Measurements from ENCODE around the gene UNC50. TPM values are rescaled to one million over a fixed set of nuclear protein-coding genes. Genes with fewer than 3 reads are reported as not detected.
"Not testable (repeated sequence)": the region's sequence is repeated elsewhere in the genome, so short reads cannot be mapped to it uniquely, and the experiment has no call there.

UNC50 gene
- total RNA-seq, 1 experiment from 2014 or later = 108 TPM

DNA sequence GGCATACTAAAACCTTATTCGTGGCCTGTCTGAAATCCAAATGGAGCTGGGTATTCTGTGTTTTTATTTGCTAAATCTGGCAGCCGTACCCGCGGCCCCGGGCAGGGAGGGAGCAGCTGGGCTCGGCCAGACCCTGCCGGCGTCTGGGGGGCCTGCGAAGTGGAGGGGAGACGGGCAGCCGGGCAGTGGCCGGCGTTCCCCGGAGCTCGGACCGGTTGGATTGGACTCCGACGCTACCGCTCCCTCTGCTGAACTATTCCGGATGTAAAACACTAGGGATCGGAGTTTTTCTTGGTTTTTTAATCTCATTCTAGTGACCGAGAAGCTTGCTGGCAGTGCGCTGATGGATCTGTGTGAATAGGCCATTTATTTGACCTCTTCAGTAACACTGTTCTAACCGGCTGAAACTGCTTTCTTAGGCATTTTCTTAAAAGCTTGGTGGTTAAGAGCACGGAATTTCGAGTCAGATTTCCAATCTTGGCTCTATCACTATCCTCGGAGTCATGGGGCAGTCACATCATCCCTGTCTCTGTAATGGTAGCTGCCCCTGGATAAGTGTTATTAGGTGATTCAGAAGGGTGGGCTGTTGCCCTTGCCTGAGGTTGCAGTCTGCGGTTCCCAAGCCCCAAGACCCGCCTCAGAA is 694 bp downstream of the UNC50 start:
- DNase-seq (ENCODE audit: low read depth) = peak; percentile 35

DNA sequence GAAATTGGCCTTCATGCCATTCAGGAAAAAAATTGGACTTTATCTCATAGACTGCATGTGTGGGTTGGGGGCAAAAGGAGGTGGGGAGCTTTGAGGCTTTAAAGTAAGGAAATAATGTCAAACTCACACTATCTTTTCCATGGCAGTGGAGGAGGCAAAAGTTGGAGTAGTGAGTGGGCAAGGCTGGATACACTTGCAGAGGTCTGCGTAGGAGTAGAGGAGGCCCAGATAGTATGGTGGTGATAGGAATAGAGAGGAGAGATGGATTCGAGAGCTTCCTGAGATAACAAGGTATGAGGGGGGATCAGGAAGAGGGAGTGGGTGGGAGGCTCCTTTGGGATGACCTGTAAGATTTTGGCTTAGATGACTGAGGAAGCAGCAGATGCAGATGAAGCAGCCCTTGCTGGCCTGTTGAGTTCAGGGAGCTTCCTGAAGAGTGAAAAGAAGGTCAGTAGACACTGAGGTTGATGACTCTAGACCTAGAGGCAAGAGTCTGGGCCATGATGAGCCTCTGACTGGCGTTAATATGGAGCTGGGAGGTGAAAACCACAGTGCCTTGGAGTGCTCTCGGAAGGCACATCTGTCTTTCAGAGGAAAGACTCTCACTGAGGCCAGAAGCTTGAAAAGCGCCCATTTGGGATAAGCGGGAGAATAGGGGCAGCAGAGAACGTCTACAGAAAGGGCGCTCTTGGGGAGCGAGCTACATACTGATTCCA is 5.8 kb downstream of the UNC50 start:
- DNase-seq (ENCODE audit: low read depth) = no peak

DNA sequence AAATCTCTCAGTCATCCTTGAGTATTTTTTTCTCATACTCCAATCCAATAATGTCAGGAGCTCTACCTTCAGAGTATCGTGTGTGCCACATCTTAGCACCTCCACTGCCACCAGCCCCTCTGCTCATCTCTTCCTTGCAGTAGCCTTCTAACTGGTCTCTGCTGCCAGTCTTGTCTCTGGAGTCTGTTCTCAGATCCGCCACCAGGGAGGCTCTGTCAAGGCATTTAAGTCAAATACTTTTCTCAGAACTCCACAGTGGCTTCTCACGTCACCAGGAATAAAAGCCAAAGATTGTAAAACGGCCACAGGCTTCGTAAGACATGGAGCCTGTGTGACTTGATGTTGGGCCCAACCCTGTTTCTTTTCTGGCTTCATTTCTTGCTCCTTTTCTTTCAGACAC is 7.1 kb downstream of the UNC50 start:
- no peak for DNase-seq (ENCODE audit: low read depth)

DNA sequence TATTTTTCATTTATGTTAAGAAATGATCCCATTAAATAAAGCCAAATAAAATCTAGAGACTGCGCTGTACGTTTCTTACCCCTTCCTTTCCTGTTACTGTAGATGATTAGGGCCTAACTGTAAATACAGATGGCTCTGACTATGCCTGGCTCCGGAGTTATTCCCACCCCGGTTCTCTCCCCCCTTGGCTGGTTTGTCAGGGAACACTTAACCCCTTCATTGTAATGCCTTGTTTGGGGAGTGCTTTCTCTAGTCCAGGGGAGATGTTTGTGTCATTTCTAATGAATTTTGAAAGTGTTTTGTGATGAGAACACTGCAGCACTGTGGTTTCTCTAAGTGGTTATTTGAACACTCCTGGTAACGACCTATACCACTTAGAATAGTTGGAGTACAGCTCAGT is 8.8 kb downstream of the UNC50 start:
- no peak for DNase-seq (ENCODE audit: low read depth)

DNA sequence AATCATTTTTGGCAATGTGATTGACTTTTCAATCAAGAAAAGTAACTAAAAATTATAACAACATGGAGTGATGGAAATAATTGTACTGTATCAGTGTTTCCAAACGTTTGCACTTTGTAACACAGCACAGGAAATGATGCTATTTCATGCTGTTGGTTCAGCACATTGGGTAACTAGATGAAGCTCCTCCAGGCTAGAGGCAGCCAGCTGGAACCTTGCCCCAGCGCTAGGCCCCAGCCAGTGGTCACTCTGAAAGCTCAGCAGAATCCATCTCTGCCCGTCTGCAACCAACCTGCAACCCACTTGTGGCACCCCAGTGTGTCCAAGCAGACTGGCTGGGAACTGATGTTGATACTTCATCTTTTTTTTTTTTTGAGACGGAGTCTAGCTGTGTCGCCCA is 15.3 kb downstream of the UNC50 start:
- no peak for DNase-seq (ENCODE audit: low read depth)

DNA sequence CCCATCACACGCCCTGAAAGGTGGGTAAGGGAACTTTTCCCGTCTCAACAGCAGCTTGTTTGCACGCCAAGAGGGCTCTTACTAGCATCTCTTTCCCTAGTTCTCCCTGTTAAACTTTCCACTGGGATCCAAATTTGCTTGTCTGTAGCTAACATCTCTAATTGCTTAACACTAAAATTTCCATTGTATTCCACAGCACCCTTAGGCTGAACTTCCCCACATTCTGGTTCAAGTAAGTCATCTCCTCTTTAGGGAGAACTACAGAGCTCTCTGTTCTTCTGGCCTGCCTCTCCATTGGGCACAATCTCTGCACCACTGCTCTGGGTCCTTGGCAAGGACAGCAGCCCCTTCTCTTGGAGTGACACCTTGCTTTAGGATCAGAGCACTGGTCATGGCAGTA is 24.0 kb downstream of the UNC50 start:
- no peak for DNase-seq (ENCODE audit: low read depth)

DNA sequence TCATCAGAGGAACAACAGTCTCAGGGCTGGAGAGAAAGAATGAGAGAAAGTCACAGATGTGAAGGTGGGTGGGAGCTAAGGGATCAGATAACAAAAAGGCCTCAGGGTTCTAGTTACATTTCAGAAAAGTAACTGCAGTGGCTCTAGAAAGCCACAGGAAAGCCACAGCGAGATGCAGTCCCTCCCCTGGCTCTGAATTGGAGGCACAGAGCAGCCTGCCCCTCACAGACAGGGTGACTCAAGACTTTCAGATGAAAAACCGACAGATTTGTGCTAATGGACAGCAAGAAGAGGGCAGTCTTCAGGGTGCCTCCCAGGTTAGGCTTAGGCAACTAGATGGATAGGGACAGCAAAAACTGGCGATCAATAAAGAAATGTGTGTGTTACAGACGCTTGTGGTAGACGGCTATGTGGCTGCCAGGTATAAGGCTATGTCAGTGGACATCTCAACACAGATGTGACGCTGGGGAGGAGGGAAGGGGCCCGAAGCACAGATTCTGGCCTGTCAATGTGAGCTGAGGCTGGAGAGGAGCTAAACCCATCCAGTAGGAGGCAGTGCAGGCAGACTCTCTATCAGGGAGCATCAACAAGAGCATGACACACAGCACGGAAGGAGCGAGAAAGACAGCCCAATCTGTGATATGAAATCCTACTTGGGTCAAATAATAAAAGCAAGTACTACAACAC is 26.2 kb downstream of the UNC50 start:
- peak; percentile 30 for DNase-seq (ENCODE audit: low read depth)

DNA sequence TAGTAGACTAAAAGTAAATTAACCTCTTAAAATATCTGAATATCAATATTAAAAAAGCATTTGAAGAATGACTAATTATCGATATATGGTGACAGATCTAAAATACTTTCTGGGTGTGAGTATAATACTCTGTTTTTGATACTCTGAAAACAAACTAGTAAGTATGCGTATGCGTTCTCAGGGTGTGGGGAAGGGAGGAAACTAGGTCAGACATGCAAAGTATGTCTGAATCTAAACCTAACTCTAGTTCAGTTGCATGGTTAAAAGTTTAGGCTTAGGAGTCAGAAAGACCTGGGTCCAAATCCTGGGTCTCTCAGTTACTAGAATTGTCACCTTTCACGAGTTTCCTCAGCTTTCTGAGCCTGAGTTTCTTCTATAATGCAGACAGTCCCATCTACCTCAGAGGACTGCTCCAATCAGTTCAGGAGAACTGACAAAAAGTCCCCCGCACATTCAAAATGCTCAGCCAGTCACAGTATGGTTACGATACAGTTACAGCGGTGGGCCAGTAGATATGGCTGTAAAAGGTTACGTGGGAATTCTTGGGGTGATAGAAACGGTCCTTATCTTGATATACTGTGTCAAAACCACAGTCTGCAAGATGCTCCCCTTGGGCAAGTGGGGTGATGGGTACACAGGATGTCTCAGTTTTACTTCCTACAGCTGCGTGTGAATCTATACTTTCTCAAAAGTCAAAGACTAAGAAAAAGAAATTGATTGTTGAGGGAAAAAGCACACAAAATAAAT is 29.2 kb downstream of the UNC50 start:
- no peak for DNase-seq (ENCODE audit: low read depth)

DNA sequence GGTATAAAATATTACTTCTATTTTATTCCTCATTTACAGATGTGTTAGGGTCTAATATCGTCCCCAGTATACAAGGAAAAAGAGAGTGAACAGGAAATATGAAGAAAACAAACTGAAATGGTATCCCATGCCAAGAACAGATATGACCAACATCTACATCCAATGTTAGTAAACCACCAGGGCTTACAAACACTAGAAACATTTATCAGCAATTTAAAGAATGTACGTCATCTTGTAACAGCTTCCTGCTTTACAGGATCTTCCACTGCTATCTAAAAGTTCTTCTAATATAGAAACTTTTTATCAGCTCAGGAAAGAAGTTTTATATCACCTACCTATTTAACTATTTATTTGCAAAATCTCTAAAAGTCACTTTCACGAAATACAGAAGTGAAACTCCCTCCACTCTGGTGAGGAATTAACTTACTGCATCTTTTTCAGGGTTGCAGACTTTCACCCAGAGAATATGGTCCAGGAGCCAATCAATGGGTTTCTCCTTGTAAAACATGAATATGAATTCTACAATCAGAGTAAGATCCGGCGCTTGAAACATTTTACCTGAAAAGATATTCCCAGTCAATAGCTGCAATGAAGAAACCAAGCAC is 35.2 kb downstream of the UNC50 start:
- no peak for DNase-seq (ENCODE audit: low read depth)

DNA sequence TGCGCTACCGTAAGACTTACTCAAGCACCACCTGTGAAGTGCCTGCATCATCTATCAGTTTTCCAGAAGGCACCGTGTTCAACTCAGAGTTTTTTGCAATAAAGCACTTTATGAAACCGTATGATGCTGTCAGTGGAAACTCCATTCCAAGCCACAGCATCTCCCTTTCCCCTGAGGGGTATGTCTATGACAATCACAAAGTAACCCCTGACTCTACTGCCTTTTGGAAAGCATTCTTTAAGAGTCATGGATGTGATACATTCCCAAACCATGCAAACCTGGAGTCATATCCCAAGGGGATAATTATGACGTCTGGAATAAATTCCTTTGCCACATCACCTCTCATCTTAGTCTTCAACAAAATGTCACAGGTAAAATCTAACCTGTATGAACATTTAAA is 39.2 kb downstream of the UNC50 start:
- DNase-seq (ENCODE audit: low read depth) = no peak

DNA sequence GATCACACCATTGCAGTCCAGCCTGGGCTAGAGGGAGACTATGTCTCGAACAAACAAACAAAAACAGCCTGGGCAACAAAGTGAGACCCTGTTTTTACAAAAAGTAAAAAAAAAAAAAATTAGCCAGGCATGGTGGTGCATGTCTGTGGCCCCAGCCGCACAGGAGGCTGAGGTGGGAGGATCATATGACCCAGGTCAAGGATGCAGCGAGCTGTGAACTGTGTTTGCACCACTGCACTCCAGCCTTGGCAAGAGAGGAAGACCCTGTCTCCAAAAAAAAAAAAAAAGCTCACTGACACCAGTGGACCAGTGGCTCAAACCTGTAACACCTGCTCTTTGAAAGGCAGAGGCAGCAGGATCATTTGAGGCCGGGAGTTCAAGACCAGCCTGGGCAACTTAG is 40.1 kb downstream of the UNC50 start:
- DNase-seq (ENCODE audit: low read depth) = no peak

DNA sequence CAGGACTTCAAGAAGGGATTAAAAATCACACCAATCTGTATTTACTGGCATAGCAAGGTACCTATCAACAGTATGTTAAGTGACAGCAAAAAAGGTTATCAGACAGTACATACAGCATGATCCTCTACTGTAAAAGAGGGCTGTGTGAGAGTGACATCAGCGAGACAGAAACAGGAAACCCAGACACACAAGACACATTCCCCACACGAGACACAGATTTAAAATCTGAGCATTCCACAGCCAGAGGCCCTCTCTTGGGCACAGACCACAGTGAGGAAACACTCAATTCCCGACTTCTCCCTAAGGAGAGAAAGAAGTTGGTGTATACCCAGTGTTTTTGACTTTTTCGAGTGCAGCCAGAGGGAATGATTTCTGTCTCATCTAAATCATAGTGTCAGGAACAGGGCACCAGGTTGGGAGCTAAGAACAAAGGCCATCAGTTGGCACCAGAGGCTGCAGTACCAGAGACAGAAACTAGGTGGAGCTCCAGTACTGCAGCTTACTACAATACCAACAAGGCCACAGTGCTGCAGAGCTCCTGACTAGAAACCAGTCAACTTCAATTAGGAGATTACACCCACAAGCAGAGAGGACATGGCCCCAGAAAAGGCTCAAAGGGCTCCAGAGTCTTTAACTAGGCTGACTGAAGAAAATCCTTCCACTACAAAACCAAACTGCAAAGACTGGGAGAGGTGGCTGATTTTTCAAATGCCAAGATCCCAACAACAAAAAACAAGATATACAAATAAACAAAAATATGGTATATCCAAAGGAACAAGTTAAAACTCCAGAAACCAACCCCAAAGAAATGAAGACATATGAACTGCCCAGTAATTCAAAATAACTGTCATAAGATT is 41.0 kb downstream of the UNC50 start:
- peak; percentile 66 for DNase-seq (ENCODE audit: low read depth)

DNA sequence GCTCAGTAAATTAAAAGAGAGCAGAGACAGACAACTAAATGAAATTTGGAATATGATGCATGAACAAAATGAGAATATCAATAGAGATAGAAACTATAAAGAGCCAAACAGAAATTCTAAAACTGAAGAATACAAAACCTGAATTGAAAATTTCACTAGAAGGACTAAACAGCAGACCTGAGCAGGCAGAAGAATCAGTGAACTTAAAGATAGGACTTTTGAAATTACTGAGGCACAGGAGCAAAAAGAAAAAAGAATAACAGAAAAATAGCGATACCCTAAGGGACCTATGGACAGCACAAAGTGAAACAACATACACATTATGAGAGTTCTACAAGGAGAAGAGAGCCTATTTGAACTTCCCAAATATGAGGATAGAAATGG is 41.6 kb downstream of the UNC50 start:
- no peak for DNase-seq (ENCODE audit: low read depth)

DNA sequence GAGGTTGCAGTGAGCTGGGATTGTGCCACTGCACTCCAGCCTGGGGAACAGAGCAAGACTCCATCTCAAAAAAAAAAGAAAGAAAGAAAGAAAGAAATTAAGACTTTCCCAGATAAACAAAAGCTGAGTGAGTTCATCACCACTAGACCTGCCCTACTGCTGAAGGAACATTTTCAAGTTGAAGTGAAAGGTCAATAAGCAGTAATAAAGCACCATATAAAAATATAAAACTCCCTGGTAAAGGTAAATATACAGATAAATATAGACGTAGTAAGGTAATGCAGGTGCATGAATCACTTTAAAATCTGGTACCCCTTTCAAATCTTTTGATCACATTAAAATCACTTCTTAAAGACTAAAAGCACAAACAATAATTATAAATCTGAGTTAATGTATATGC is 42.6 kb downstream of the UNC50 start:
- DNase-seq (ENCODE audit: low read depth) = no peak

DNA sequence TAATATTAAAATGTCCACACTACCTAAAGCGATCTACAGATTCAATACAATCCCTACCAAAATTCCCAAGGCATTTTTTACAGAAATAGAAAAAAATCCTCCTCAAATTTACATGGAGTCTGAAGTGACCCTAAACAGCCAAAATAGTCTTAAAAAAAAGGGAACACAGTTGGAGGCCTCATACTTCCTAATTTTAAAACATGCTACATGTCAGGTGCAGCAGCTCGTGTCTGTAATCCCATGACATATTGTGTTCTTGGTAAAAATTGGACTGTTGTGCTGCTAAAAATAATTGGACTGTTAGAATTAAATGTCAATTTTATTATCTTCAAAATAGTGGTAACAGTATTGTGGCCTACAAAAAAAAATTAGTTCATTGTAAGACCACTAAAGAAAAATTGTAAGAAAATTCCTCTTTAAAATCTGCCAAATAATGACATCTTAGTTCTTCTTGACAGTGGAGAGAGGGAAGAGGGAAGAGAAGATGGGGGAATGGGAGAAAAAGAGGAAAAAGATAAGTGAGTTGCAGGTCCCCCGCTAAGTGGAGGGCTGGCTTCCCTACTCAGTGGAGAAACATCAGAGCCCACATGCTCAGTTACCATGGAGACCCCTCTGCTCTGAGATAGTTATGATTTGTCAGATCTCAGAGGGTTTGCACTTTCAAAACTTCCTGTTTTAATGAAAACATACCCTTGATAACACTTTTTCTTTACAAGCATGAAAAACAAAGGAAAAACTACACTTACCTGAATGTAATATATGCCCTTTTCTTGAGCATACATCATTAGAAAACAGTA is 46.5 kb downstream of the UNC50 start:
- DNase-seq (ENCODE audit: low read depth) = no peak

DNA sequence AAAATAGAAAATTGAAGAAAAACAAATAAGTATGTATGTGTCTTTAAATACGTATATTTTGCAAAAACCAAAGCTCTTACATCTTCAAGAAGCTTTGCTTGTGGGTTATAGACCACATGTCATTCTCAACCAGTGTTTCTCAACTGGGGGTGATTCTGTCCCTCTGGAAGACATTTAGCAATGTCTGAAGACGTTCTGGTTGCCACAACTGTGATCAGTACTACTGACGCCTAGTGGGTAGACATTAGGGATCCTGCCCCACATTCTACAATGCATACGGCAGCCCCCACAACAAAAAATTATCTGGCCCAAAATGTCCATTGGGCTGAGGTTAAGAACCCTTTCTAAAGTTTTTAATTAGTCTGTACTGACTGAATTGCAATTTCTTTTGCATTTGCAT is 48.4 kb downstream of the UNC50 start:
- no peak for DNase-seq (ENCODE audit: low read depth)

DNA sequence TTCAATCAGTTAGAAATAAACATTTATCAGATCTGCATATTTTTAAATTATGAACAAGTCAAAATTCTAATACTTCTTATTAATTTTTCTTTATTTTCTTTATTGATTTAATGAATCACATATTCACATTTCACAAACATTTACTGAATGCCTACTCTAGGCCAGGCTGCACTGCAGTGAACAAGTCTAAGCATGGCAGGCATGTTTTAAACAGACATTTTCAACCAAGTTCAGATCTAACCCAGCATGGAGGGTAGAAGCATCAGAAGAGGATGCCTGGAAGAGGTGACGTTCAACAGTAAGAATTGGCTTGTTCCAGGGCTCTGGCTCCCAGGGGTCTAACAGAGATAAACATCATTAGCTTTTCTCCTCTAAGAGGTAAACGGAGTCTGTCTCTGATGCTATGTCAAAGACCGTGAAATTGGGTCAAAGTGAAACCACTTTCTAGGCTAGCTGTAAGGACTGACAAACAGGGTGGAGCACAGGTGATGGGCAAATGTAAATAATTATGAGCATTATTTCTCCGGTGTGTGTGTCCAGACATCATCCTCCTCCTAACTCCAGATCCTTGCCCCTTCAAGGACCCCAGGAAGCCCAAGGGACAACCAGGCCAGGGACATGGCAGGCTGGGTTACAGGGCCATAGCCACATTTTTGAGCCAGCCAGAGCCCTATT is 50.6 kb downstream of the UNC50 start:
- DNase-seq (ENCODE audit: low read depth) = no peak

DNA sequence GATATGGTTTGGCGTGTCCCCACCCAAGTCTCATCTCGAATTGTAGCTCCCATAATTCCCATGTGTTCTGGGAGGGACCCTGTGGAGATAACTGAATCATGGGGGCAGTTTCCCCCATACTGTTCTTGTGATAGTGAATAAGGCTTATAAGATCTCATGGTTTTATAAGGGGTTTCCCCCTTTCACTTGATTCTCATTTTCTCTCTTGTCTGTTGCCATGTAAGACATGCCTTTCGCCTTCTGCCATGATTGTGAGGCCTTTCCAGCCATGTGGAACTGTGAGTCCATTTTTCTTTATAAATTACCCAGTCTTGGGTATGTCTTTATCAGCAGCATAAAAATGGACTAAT is 51.1 kb downstream of the UNC50 start:
- DNase-seq (ENCODE audit: low read depth) = not testable (repeated sequence)

DNA sequence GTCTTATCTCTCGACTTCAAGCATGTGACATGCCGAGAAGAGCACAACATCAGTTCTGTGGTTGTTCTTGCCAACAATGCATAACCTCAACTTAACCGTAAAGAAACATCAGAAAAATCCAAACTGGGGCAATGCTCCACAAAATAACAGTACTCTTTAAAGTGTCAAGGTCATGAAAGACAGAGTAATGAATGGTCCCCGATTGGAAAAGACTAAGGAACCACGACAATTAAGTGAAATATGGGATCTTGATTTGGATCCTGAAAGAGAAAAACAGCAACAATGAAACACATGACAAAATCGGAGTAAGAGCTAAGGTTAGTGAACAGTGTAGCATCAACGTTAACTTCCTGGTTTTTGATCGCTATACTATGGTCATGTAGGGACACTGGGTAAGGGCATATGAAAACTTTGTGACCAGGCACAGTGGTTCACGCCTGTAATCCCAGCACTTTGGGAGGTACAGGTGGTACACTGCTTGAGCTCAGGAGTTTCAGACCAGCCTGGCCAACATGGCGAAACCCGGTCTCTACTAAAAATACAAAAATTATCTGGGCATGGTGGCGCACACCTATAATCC is 55.2 kb downstream of the UNC50 start:
- DNase-seq (ENCODE audit: low read depth) = no peak

Data from Daoy (cell line).